Measurements from ENCODE around the gene TMEM61.
A peak's percentile ranks its signal among the peaks of the same experiment; 100 is the strongest.

Gene TMEM61

DNA sequence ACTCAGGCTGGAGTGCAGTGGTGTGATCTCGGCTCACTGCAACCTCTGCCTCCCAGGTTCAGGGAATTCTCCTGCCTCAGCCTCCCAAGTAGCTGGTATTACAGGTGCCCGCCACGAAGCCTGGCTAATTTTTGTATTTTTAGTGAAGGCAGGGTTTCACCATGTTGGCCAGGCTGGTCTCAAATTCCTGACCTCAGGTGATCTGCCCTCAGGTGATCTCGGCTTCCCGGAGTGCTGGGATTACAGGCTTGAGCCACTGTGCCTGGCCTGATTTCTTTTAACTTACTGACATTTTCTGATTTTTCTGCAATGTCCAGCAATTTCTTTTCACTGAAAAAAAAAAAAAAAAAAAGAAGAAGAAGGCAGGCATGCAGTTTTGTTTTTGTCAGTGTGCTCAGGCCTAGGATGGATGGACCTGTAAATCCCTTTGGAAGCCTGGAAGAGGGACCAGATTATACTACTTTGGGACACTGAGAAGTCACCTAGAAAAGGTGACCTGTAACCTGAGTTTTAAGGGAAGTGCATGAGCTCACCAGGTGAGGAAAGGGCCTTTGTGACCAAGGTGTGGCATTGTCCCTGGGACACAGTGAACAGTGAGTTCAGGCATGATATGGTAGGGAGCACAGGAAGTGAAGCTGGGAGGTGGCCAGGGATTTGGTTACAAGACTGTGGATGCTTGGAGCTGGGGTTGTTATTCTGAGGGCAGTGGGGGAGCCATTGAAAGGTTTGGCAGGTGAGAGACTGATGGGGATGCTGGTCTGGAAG lies 2.7 kb upstream of the TMEM61 start:
- DNase-seq (ENCODE audit: low read depth): no peak
- H3K4me3 ChIP-seq (ENCODE audit: low read depth, low read length): no peak overlapping the region
- TF ChIP-seq, protein P1, sequence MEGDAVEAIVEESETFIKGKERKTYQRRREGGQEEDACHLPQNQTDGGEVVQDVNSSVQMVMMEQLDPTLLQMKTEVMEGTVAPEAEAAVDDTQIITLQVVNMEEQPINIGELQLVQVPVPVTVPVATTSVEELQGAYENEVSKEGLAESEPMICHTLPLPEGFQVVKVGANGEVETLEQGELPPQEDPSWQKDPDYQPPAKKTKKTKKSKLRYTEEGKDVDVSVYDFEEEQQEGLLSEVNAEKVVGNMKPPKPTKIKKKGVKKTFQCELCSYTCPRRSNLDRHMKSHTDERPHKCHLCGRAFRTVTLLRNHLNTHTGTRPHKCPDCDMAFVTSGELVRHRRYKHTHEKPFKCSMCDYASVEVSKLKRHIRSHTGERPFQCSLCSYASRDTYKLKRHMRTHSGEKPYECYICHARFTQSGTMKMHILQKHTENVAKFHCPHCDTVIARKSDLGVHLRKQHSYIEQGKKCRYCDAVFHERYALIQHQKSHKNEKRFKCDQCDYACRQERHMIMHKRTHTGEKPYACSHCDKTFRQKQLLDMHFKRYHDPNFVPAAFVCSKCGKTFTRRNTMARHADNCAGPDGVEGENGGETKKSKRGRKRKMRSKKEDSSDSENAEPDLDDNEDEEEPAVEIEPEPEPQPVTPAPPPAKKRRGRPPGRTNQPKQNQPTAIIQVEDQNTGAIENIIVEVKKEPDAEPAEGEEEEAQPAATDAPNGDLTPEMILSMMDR (conservative IDR thresholded peaks at IDR 0.05; ENCODE audit: low read depth, low read length): no peak

DNA sequence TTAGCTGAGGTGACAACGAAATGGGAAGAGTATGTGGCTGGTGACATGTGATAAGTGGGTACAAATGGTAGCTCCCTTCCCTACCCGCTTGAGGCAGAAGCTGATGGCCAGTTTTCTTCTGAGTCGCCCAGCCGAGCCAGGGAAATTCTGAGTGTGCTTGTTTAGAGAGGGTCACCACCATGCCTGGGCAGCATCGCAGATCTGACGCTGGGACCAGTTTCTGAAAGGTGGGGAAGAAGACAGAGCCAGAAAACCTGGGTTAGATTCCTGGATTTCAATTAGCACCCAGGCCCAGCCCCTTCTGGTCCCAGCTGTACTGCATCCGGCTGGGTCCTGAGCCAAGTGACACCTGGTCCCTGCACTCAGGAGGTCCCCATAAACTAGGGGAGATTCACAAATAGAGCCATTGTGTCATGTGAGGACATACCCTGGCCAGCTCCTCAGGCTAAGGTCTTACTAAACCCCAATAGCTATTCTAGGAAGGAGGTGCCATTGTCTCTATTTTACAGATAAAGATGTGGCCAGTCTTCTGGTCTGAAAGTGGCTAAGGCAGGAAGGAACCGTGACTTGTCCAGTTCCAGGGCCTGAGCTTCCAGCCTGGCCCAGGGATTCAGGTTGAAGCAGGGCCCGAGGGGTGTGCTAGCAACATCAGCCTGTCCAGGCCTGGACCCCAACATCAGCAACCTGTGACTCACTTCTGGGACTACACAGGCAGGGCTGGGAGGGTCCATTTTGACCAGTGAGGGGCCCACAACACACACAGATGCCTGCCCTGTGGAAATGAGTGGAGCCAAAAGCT lies 1.7 kb upstream of the TMEM61 start:
- no peak overlapping the region for H3K4me3 ChIP-seq (ENCODE audit: low read depth, low read length)
- TF ChIP-seq, protein P1 (conservative IDR thresholded peaks at IDR 0.05; ENCODE audit: low read depth, low read length): no peak
- no peak for DNase-seq (ENCODE audit: low read depth)

DNA sequence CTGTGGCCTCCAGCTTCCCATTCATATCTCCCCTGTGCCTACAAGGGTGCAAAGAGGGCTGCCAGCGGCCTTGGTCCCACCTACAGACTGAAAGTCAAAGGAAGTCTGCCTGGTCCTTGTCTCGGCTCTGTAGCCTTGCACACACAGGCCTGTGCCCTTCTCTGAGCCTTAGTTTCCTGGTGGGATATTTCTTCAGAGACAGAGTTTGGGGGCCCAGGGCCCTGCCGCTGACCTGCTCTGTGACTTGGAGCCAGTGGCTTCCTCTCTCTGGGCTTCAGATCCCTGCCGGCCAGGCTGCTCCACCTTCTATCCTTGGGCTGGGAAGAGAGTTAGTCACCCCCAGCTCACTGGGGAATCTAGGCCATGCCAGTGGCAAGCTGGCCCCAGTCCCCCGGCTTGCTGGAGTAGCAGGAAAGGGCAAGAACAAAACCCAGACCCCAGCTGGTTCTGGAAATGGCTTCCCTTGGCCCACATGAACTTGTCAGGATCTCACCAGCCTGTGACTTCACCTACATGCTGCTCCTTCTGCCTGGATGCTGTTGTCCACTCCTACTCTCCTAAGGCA lies 1.0 kb upstream of the TMEM61 start:
- DNase-seq (ENCODE audit: low read depth): no peak
- no peak overlapping the region for H3K4me3 ChIP-seq (ENCODE audit: low read depth, low read length)
- TF ChIP-seq, protein P1 (conservative IDR thresholded peaks at IDR 0.05; ENCODE audit: low read depth, low read length): no peak

DNA sequence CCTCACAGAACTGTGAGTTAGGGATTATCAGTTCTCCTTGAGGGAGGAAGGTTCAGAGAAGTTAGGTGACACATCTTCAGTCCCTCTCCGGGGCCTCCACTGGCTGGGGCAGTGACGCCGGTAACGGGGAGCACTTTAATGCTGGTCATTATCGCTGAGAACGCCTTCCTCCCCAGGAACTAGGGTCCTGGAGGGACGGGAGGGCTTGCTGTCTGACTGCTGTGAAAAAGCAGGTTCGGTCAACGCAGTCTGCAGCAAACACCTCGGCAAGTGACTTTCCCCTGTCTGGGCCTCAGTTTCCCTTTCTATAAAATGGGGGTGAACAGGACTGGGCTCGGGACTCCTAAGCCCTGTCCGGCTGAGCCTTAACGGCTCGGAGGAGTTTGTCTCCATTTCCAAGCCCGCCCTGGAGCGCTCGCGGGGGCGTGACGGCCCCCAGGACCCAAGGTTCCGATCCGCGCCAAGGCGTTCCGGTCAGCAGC lies 341 bp upstream of the TMEM61 start:
- TF ChIP-seq, protein P1 (conservative IDR thresholded peaks at IDR 0.05; ENCODE audit: low read depth, low read length): no peak
- DNase-seq (ENCODE audit: low read depth): no peak
- peak overlapping the region; percentile 47 for H3K4me3 ChIP-seq (ENCODE audit: low read depth, low read length)

DNA sequence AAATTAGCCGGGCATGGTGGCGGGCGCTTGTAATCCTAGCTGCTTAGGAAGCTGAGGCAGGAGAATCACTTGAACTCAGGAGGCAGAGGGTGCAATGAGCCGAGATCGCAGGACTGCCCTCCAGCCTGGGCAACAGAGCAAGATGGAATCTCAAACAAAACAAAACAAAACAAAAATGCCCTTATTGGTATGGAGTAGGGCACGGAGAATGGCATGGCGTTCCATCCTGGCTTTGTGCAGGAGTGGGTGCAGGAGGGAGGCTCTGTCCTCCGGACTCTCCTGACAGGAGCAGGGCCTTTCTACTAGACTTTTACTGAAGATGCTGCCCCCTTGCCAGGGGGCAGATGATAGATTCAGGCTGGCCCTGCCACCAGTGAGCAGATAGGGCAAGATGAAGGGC lies 1.0 kb downstream of the TMEM61 start:
- DNase-seq (ENCODE audit: low read depth): no peak
- no peak overlapping the region for H3K4me3 ChIP-seq (ENCODE audit: low read depth, low read length)
- TF ChIP-seq, protein P1 (conservative IDR thresholded peaks at IDR 0.05; ENCODE audit: low read depth, low read length): no peak

DNA sequence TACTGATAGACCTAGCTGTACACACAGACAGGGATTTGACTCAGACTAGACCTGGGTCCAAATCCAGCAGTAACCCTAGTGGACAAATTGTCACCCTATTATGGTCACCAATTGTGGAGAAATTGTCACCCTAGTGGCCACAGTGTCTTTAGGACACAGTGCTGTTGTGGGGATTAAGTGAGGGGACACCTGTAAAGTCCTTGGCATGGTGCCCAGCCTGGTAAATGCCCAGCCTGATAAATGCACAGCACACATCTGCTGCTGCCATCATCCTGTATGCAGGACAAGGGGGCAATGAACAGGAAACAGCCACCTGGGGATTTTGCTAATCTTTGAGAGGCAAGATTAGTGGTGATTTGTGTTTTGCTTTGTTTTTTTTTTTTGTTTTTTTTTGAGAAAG lies 2.3 kb downstream of the TMEM61 start:
- TF ChIP-seq, protein P1 (conservative IDR thresholded peaks at IDR 0.05; ENCODE audit: low read depth, low read length): no peak
- no peak overlapping the region for H3K4me3 ChIP-seq (ENCODE audit: low read depth, low read length)
- DNase-seq (ENCODE audit: low read depth): no peak

Measured in choroid plexus epithelial cell (primary cell).